AG09319 (cell line): ENCODE measurements around the gene CCBE1.
"Not testable (repeated sequence)": the region's sequence is repeated elsewhere in the genome, so short reads cannot be mapped to it uniquely, and the experiment has no call there.

Experiments
- DNase-seq: peaks from one replicate; pipeline ENCODE4 v3.0.0-alpha.2; 2010; ENCODE audit warnings: low read depth; ENCODE audit errors: extremely low read depth
- CTCF ChIP-seq: IDR thresholded peaks from 2 replicates; pipeline ENCODE4 v1.5.1; 2011; ENCODE audit warnings: low read depth, mild to moderate bottlenecking, inconsistent platforms, low read length, moderate library complexity

The CCBE1 gene

GRCh38 chr18:59715966-59716369, 18.7 kb upstream of the CCBE1 start:
- TF ChIP-seq CTCF = peak; percentile 6; the same call in 1 of the 2 replicates
- peak; percentile 76 for DNase-seq

- DNase-seq = no peak
- no peak for TF ChIP-seq CTCF
Measured at GRCh38 chr18:59715445-59715844, 18.2 kb upstream of the CCBE1 start.

- not testable (repeated sequence) for DNase-seq
Measured at GRCh38 chr18:59714096-59714495, 16.9 kb upstream of the CCBE1 start.

- DNase-seq = no peak
- TF ChIP-seq CTCF = no peak
Measured at GRCh38 chr18:59712311-59712710, 15.1 kb upstream of the CCBE1 start.

- no peak for DNase-seq
- no peak for TF ChIP-seq CTCF
Measured at GRCh38 chr18:59708988-59709387, 11.8 kb upstream of the CCBE1 start.

GRCh38 chr18:59707306-59707705, 10.1 kb upstream of the CCBE1 start:
- no peak for DNase-seq
- TF ChIP-seq CTCF = no peak

- DNase-seq = no peak
- TF ChIP-seq CTCF = no peak
Measured at GRCh38 chr18:59706499-59706898, 9.3 kb upstream of the CCBE1 start.

GRCh38 chr18:59705145-59705544, 7.9 kb upstream of the CCBE1 start:
- DNase-seq = no peak
- no peak for TF ChIP-seq CTCF
